ENCODE data around the gene SMAD6. TPM values are rescaled to one million over a fixed set of nuclear protein-coding genes. Genes with fewer than 3 reads are reported as not detected.

The SMAD6 gene
- 10 to 100 TPM; 14.0 to 25.4 TPM for total RNA-seq

GRCh38 chr15:66702035-66702786 is at the start of gene SMAD6:
Gene SMAD6 (plus strand): TSS chr15:66702236. CDS start chr15:66703259, 1,023 bp downstream.
- H3K36me3 ChIP-seq (replicated peaks in 1 of 2; ENCODE audit: insufficient read depth in 1 of 2, low read depth in 2 of 2), result no peaks in the 10 kb centered on the region
- H3K9me3 ChIP-seq, result no peaks in the 10 kb centered on the region
- peak within 1 kb of the TSS; percentile 74 to 92 (median 87) for H3K27ac ChIP-seq
- H3K4me1 ChIP-seq, result peaks cover 49% of the 10 kb centered on the region
- peak; percentile 95 to 97 (median 96) for DNase-seq
- TF ChIP-seq, protein P1, sequence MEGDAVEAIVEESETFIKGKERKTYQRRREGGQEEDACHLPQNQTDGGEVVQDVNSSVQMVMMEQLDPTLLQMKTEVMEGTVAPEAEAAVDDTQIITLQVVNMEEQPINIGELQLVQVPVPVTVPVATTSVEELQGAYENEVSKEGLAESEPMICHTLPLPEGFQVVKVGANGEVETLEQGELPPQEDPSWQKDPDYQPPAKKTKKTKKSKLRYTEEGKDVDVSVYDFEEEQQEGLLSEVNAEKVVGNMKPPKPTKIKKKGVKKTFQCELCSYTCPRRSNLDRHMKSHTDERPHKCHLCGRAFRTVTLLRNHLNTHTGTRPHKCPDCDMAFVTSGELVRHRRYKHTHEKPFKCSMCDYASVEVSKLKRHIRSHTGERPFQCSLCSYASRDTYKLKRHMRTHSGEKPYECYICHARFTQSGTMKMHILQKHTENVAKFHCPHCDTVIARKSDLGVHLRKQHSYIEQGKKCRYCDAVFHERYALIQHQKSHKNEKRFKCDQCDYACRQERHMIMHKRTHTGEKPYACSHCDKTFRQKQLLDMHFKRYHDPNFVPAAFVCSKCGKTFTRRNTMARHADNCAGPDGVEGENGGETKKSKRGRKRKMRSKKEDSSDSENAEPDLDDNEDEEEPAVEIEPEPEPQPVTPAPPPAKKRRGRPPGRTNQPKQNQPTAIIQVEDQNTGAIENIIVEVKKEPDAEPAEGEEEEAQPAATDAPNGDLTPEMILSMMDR (IDR thresholded peaks at IDR 0.05), result no peak
- peak; percentile 63 to 68 (median 63) for TF ChIP-seq POLR2A (IDR thresholded peaks at IDR 0.05)
- WGBS, 2 donors, result 1 to 2% methylated on average over 35 to 43 of the region's 55 CpGs
- intact Hi-C loops (cut with DNase I), result no loop called here
- ATAC-seq, result peak; percentile 75
- H3K27me3 ChIP-seq, result no peaks in the 10 kb centered on the region
- peak within 1 kb of the TSS; percentile 57 to 58 for H3K4me3 ChIP-seq

DNA sequence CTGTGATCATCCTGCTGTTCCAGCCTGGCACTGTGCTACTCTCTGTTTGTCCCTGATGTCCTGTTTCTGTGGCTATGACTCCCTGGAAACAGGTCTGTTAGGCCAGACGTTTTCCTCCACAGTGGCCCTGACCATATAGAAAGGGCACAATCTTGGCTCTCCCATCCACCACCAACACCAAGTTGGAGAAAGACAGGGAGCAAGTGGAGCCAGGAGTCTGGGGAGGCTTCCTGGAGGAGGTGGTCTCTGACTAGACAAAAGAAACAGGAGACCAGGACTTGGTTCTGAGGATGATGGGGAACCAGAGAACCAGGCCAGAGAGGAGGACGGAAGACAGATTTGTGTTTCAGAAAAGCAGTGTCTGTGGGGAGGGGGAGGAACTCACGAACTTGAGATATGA is 49.2 kb upstream of the SMAD6 start:
- Histone ChIP-seq H3K4me1 (peaks cover 19% of the 10 kb centered on the region), H3K27ac (no peak overlapping the region), H3K4me3 (no peak overlapping the region), H3K36me3 (replicated peaks in 1 of 2; ENCODE audit: insufficient read depth in 1 of 2, low read depth in 2 of 2) (no peaks in the 10 kb centered on the region), H3K27me3 (no peaks in the 10 kb centered on the region), H3K9me3 (no peaks in the 10 kb centered on the region)
- intact Hi-C loops (cut with DNase I), result no loop called here
- ATAC-seq (no peak), DNase-seq (no peak)
- no peak for TF ChIP-seq POLR2A (IDR thresholded peaks at IDR 0.05)
- TF ChIP-seq, protein P1 (IDR thresholded peaks at IDR 0.05), result no peak
- 72 to 89% methylated on average over 2 to 3 of the region's 3 CpGs for WGBS, 2 donors

GRCh38 chr15:66653398-66653797 is 48.6 kb upstream of the SMAD6 start:
- intact Hi-C loops (cut with DNase I), result no loop called here
- no peak for DNase-seq
- no peaks in the 10 kb centered on the region for H3K9me3 ChIP-seq
- no peak for ATAC-seq
- WGBS, 2 donors, result 93 to 97% methylated on average over 4 to 6 of the region's 6 CpGs
- no peak for TF ChIP-seq POLR2A (IDR thresholded peaks at IDR 0.05)
- TF ChIP-seq, protein P1 (IDR thresholded peaks at IDR 0.05), result no peak
- H3K4me3 ChIP-seq, result no peak overlapping the region
- peaks cover 19% of the 10 kb centered on the region for H3K4me1 ChIP-seq
- no peaks in the 10 kb centered on the region for H3K27me3 ChIP-seq
- H3K36me3 ChIP-seq (replicated peaks in 1 of 2; ENCODE audit: insufficient read depth in 1 of 2, low read depth in 2 of 2), result no peaks in the 10 kb centered on the region
- H3K27ac ChIP-seq, result no peak overlapping the region

GRCh38 chr15:66653852-66654251 is 48.2 kb upstream of the SMAD6 start:
- intact Hi-C loops (cut with DNase I), result no loop called here
- H3K27ac ChIP-seq, result no peak overlapping the region

More at GRCh38 chr15:66653852-66654251, 48.2 kb upstream of the SMAD6 start:
- H3K4me1 ChIP-seq, result peaks cover 19% of the 10 kb centered on the region
- no peak for DNase-seq
- no peaks in the 10 kb centered on the region for H3K27me3 ChIP-seq
- no peaks in the 10 kb centered on the region for H3K9me3 ChIP-seq
- no peak for ATAC-seq
- no peaks in the 10 kb centered on the region for H3K36me3 ChIP-seq (replicated peaks in 1 of 2; ENCODE audit: insufficient read depth in 1 of 2, low read depth in 2 of 2)
- TF ChIP-seq, protein P1 (IDR thresholded peaks at IDR 0.05), result no peak
- no peak for TF ChIP-seq POLR2A (IDR thresholded peaks at IDR 0.05)
- 83 to 84% methylated on average over 13 of the region's 13 CpGs for WGBS, 2 donors
- H3K4me3 ChIP-seq, result no peak overlapping the region

All from body of pancreas (tissue), 4 donors.